ENCODE data around the gene LRRC28. TPM values are rescaled to one million over a fixed set of nuclear protein-coding genes. Genes with fewer than 3 reads are reported as not detected.

The LRRC28 gene
- total RNA-seq, 1 donor from 2014 or later: 22.9 TPM

GRCh38 chr15:99407716-99408115 is 156.4 kb downstream of the LRRC28 start:
- Histone ChIP-seq H3K27ac (replicated peaks) (peak overlapping the region; percentile 71), H3K9me3 (replicated peaks) (no peaks in the 10 kb centered on the region), H3K4me3 (no peak overlapping the region), H3K4me1 (peaks cover 26% of the 10 kb centered on the region), H3K27me3 (ENCODE audit: low read depth) (no peaks in the 10 kb centered on the region), H3K36me3 (no peaks in the 10 kb centered on the region)
- intact Hi-C loops (cut with micrococcal nuclease): no loop called here
- DNase-seq: no peak
- no peak for TF ChIP-seq CTCF (IDR thresholded peaks at IDR 0.05; ENCODE audit: borderline replicate concordance)

GRCh38 chr15:99408236-99409096 is 157.2 kb downstream of the LRRC28 start:
- intact Hi-C loops (cut with micrococcal nuclease): no loop called here
- Histone ChIP-seq H3K4me3 (no peak overlapping the region), H3K4me1 (peaks cover 26% of the 10 kb centered on the region), H3K27me3 (ENCODE audit: low read depth) (no peaks in the 10 kb centered on the region), H3K27ac (replicated peaks) (peak overlapping the region; percentile 71), H3K36me3 (no peaks in the 10 kb centered on the region), H3K9me3 (replicated peaks) (no peaks in the 10 kb centered on the region)
- peak; percentile 45 for DNase-seq
- no peak for TF ChIP-seq CTCF (IDR thresholded peaks at IDR 0.05; ENCODE audit: borderline replicate concordance)

GRCh38 chr15:99409097-99409473 is 157.8 kb downstream of the LRRC28 start:
- Histone ChIP-seq H3K4me3 (no peak overlapping the region), H3K27ac (replicated peaks) (peak overlapping the region; percentile 71), H3K9me3 (replicated peaks) (no peaks in the 10 kb centered on the region), H3K27me3 (ENCODE audit: low read depth) (no peaks in the 10 kb centered on the region), H3K4me1 (peaks cover 26% of the 10 kb centered on the region), H3K36me3 (no peaks in the 10 kb centered on the region)
- peak; percentile 77 for TF ChIP-seq CTCF (IDR thresholded peaks at IDR 0.05; ENCODE audit: borderline replicate concordance)
- DNase-seq: peak; percentile 67
- intact Hi-C loops (cut with micrococcal nuclease): no loop called here

- Histone ChIP-seq H3K36me3 (no peaks in the 10 kb centered on the region), H3K27me3 (ENCODE audit: low read depth) (no peaks in the 10 kb centered on the region), H3K27ac (replicated peaks) (peak overlapping the region; percentile 71), H3K4me1 (peaks cover 26% of the 10 kb centered on the region), H3K9me3 (replicated peaks) (no peaks in the 10 kb centered on the region), H3K4me3 (no peak overlapping the region)
- TF ChIP-seq CTCF (IDR thresholded peaks at IDR 0.05; ENCODE audit: borderline replicate concordance): no peak
- DNase-seq: no peak
- intact Hi-C loops (cut with micrococcal nuclease): no loop called here
Observed at GRCh38 chr15:99409560-99409959, 158.3 kb downstream of the LRRC28 start.

- intact Hi-C loops (cut with micrococcal nuclease): no loop called here
- Histone ChIP-seq H3K9me3 (replicated peaks) (no peaks in the 10 kb centered on the region), H3K4me1 (peaks cover 26% of the 10 kb centered on the region), H3K27me3 (ENCODE audit: low read depth) (no peaks in the 10 kb centered on the region), H3K27ac (replicated peaks) (no peak overlapping the region), H3K4me3 (no peak overlapping the region), H3K36me3 (no peaks in the 10 kb centered on the region)
- DNase-seq: no peak
- no peak for TF ChIP-seq CTCF (IDR thresholded peaks at IDR 0.05; ENCODE audit: borderline replicate concordance)
Observed at GRCh38 chr15:99410477-99410876, 159.2 kb downstream of the LRRC28 start.

Measured in left ventricle myocardium inferior (tissue), 1 donor.